SJSA1 (cell line): ENCODE results near the gene GGTLC2. TPM values are rescaled to one million over a fixed set of nuclear protein-coding genes. Genes with fewer than 3 reads are reported as not detected.
"Not testable (repeated sequence)": the region's sequence is repeated elsewhere in the genome, so short reads cannot be mapped to it uniquely, and the experiment has no call there.

Source experiments
- DNase-seq, 2 experiments: peaks; one replicate each; pipeline ENCODE4 v3.0.0-alpha.2; 2015 to 2020; ENCODE audit warnings: low spot score in 2 of 2, low read depth in 1 of 2
- H3K27ac ChIP-seq: fragments of 250-450 bp; sonication (Bioruptor Pico); 2 replicates; pipeline ENCODE4 v1.5.1; 2020; ENCODE audit warnings: mild to moderate bottlenecking, moderate library complexity
- H3K27me3 ChIP-seq: fragments of 250-450 bp; sonication (Bioruptor Pico); replicated peaks from 2 replicates; pipeline ENCODE4 v1.5.1; 2020; ENCODE audit warnings: mild to moderate bottlenecking, moderate library complexity
- H3K36me3 ChIP-seq: fragments of 250-450 bp; sonication (Bioruptor Pico); 2 replicates; pipeline ENCODE4 v1.5.1; 2020; ENCODE audit warnings: mild to moderate bottlenecking
- H3K4me1 ChIP-seq: fragments of 250-450 bp; sonication (Bioruptor Pico); replicated peaks from 2 replicates; pipeline ENCODE4 v1.6.1; 2021; ENCODE audit warnings: mild to moderate bottlenecking
- H3K4me3 ChIP-seq: fragments of 250-450 bp; sonication (Bioruptor Pico); 2 replicates; pipeline ENCODE4 v1.5.1; 2020; ENCODE audit warnings: mild to moderate bottlenecking
- H3K9me3 ChIP-seq: fragments of 250-450 bp; sonication (Bioruptor Pico); replicated peaks from 2 replicates; pipeline ENCODE4 v1.5.1; 2020; ENCODE audit warnings: mild to moderate bottlenecking
- total RNA-seq: library from RNA; depleted of rRNA; stranded (reverse); fragments of >200 nt; shearing (Covaris generic); gene quantifications from 2 replicates; pipeline ENCODE4 v1.2.3, GENCODE V29; 2014

Gene GGTLC2
- total RNA-seq, 1 experiment from 2014 or later = not detected

GRCh38 chr22:22684580-22685561 is 40.5 kb downstream of the GGTLC2 start:
- no peaks in the 10 kb centered on the region for H3K36me3 ChIP-seq
- H3K4me1 ChIP-seq = peaks cover 50% of the 10 kb centered on the region
- H3K27ac ChIP-seq = peak overlapping the region; percentile 80
- no peaks in the 10 kb centered on the region for H3K9me3 ChIP-seq
- no peaks in the 10 kb centered on the region for H3K27me3 ChIP-seq
- peak; percentile 86 to 87 for DNase-seq
- H3K4me3 ChIP-seq = no peak overlapping the region

GRCh38 chr22:22685586-22685985 is 41.2 kb downstream of the GGTLC2 start:
- Histone ChIP-seq H3K36me3 (no peaks in the 10 kb centered on the region), H3K4me1 (peaks cover 50% of the 10 kb centered on the region), H3K9me3 (no peaks in the 10 kb centered on the region), H3K27me3 (no peaks in the 10 kb centered on the region), H3K27ac (no peak overlapping the region), H3K4me3 (no peak overlapping the region)
- no peak for DNase-seq

- H3K4me3 ChIP-seq, H3K27me3 ChIP-seq, H3K36me3 ChIP-seq, H3K9me3 ChIP-seq, DNase-seq, H3K27ac ChIP-seq: not testable (repeated sequence)
- H3K4me1 ChIP-seq = peaks cover 44% of the 10 kb centered on the region
These were observed 42.0 kb downstream of the GGTLC2 start for GRCh38 chr22:22686202-22687115.

- Histone ChIP-seq H3K27ac (no peak overlapping the region), H3K4me1 (peaks cover 30% of the 10 kb centered on the region), H3K9me3 (no peaks in the 10 kb centered on the region), H3K27me3 (no peaks in the 10 kb centered on the region), H3K4me3 (no peak overlapping the region), H3K36me3 (no peaks in the 10 kb centered on the region)
- peak in 1 of 2 experiments; percentile 38 for DNase-seq
These were observed 43.5 kb downstream of the GGTLC2 start for GRCh38 chr22:22687638-22688500.

- H3K27me3 ChIP-seq = no peaks in the 10 kb centered on the region
- no peak overlapping the region for H3K4me3 ChIP-seq
- no peak for DNase-seq
- no peaks in the 10 kb centered on the region for H3K36me3 ChIP-seq
- H3K27ac ChIP-seq = no peak overlapping the region
- peaks cover 14% of the 10 kb centered on the region for H3K4me1 ChIP-seq
- H3K9me3 ChIP-seq = no peaks in the 10 kb centered on the region
These were observed 45.4 kb downstream of the GGTLC2 start for GRCh38 chr22:22689621-22690345.

- no peak for DNase-seq
- Histone ChIP-seq H3K27ac (no peak overlapping the region), H3K4me1 (0 out of 2 replicates have a peak, but pooled peaks cover 3% of the 10 kb centered on the region), H3K27me3 (no peaks in the 10 kb centered on the region), H3K36me3 (no peaks in the 10 kb centered on the region), H3K4me3 (no peak overlapping the region), H3K9me3 (no peaks in the 10 kb centered on the region)
These were observed 46.6 kb downstream of the GGTLC2 start for GRCh38 chr22:22691055-22691454.

GRCh38 chr22:22691716-22692701 is 47.6 kb downstream of the GGTLC2 start:
- 0 out of 2 replicates have a peak, but pooled peaks cover 3% of the 10 kb centered on the region for H3K4me1 ChIP-seq
- no peaks in the 10 kb centered on the region for H3K27me3 ChIP-seq
- no peak overlapping the region for H3K4me3 ChIP-seq
- no peaks in the 10 kb centered on the region for H3K36me3 ChIP-seq
- no peak for DNase-seq
- no peak overlapping the region for H3K27ac ChIP-seq
- H3K9me3 ChIP-seq = no peaks in the 10 kb centered on the region

- no peak for DNase-seq
- H3K4me3 ChIP-seq = no peak overlapping the region
These were observed 48.5 kb downstream of the GGTLC2 start for GRCh38 chr22:22692707-22693530.

GRCh38 chr22:22693531-22693884 is 49.1 kb downstream of the GGTLC2 start:
- no peak overlapping the region for H3K4me3 ChIP-seq
- DNase-seq = no peak

More at GRCh38 chr22:22692707-22693530, 48.5 kb downstream of the GGTLC2 start:
- H3K27ac ChIP-seq = no peak overlapping the region
- no peaks in the 10 kb centered on the region for H3K36me3 ChIP-seq
- 0 out of 2 replicates have a peak, but pooled peaks cover 3% of the 10 kb centered on the region for H3K4me1 ChIP-seq
- no peaks in the 10 kb centered on the region for H3K9me3 ChIP-seq
- H3K27me3 ChIP-seq = no peaks in the 10 kb centered on the region

GRCh38 chr22:22694106-22694505 is 49.7 kb downstream of the GGTLC2 start:
- H3K9me3 ChIP-seq = no peaks in the 10 kb centered on the region
- H3K4me3 ChIP-seq = no peak overlapping the region
- H3K4me1 ChIP-seq = 0 out of 2 replicates have a peak, but pooled peaks cover 3% of the 10 kb centered on the region
- H3K27ac ChIP-seq = no peak overlapping the region
- DNase-seq = no peak
- H3K27me3 ChIP-seq = no peaks in the 10 kb centered on the region
- H3K36me3 ChIP-seq = no peaks in the 10 kb centered on the region

More at GRCh38 chr22:22693531-22693884, 49.1 kb downstream of the GGTLC2 start:
- 0 out of 2 replicates have a peak, but pooled peaks cover 3% of the 10 kb centered on the region for H3K4me1 ChIP-seq
- H3K27me3 ChIP-seq = no peaks in the 10 kb centered on the region
- H3K9me3 ChIP-seq = no peaks in the 10 kb centered on the region
- H3K36me3 ChIP-seq = no peaks in the 10 kb centered on the region
- H3K27ac ChIP-seq = no peak overlapping the region

- Histone ChIP-seq H3K9me3 (no peaks in the 10 kb centered on the region), H3K27ac (no peak overlapping the region), H3K36me3 (no peaks in the 10 kb centered on the region), H3K4me3 (no peak overlapping the region), H3K4me1 (0 out of 2 replicates have a peak, but pooled peaks cover 3% of the 10 kb centered on the region), H3K27me3 (no peaks in the 10 kb centered on the region)
- no peak for DNase-seq
These were observed 51.7 kb downstream of the GGTLC2 start for GRCh38 chr22:22696104-22696503.
